Nephron progenitor cell (in vitro differentiated cells): ENCODE measurements around the gene PNPLA7.
A peak's percentile ranks its signal among the peaks of the same experiment; 100 is the strongest.

Experiments
- DNase-seq: peaks from one replicate; pipeline ENCODE4 v3.0.0; 2021
- H3K27ac Mint-ChIP-seq: 2 replicates; pipeline ENCODE4 v1.8.0; 2021; ENCODE audit warnings: mild to moderate bottlenecking, moderate library complexity, mixed read lengths
- H3K27me3 Mint-ChIP-seq: 2 replicates; pipeline ENCODE4 v1.8.0; 2021; ENCODE audit warnings: mild to moderate bottlenecking, low read depth, mixed read lengths; ENCODE audit not compliant: poor library complexity
- H3K36me3 Mint-ChIP-seq: 2 replicates; pipeline ENCODE4 v1.8.0; 2021; ENCODE audit warnings: low read depth, mixed read lengths
- H3K4me1 Mint-ChIP-seq: 2 replicates; pipeline ENCODE4 v1.8.0; 2021; ENCODE audit warnings: mixed read lengths
- H3K4me3 Mint-ChIP-seq: 2 replicates; pipeline ENCODE4 v1.8.0; 2021; ENCODE audit warnings: mild to moderate bottlenecking, moderate library complexity, mixed read lengths
- H3K9me3 Mint-ChIP-seq: 2 replicates; pipeline ENCODE4 v1.8.0; 2021; ENCODE audit warnings: mild to moderate bottlenecking, moderate library complexity, mixed read lengths
- TF ChIP-seq, protein P1 (sequence below): fragments of 200-600 bp; sonication (generic); IDR thresholded peaks from 2 replicates; pipeline ENCODE4 v1.5.0; 2021; ENCODE audit warnings: antibody characterized with exemption

Gene PNPLA7

DNA sequence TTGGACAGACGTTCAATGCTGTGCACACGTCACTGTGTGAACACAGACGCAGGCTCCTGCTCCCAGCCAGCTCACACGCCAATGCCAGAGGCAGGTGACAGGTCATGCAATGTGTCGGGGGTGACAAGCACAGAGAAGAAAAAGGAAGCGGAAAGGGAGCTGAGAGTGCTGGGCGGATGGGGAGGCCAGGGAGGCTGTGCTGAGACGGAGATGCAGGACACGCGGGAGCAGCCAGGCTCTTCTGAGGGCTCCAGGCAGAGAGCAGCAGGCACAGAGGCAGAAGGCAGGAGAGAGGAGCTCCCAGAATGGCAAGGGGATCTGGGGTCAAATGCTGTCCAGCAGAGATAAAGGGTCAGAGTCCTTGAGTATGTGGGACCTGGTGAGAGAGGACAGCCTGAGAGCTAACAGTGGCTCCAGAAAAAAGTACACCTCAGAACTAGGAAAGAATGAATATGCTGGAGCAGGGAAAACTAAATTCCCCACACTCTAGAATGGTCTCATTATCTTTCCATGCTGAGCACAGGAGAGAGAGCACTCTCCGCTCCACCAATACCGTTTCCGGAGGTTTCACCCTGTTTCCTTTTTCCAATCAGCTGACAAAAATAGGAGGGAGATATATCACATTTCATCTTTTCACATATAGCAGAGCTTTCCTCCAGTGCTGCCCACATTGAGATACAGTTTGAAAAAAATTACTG, 58.3 kb downstream of the PNPLA7 start:
- Mint-ChIP-seq H3K27me3 (peaks cover 14% of the 10 kb centered on the region), H3K27ac (no peak overlapping the region), H3K4me3 (no peak overlapping the region), H3K4me1 (peaks cover 34% of the 10 kb centered on the region), H3K36me3 (no peaks in the 10 kb centered on the region), H3K9me3 (peaks cover 13% of the 10 kb centered on the region)
- TF ChIP-seq, protein P1, sequence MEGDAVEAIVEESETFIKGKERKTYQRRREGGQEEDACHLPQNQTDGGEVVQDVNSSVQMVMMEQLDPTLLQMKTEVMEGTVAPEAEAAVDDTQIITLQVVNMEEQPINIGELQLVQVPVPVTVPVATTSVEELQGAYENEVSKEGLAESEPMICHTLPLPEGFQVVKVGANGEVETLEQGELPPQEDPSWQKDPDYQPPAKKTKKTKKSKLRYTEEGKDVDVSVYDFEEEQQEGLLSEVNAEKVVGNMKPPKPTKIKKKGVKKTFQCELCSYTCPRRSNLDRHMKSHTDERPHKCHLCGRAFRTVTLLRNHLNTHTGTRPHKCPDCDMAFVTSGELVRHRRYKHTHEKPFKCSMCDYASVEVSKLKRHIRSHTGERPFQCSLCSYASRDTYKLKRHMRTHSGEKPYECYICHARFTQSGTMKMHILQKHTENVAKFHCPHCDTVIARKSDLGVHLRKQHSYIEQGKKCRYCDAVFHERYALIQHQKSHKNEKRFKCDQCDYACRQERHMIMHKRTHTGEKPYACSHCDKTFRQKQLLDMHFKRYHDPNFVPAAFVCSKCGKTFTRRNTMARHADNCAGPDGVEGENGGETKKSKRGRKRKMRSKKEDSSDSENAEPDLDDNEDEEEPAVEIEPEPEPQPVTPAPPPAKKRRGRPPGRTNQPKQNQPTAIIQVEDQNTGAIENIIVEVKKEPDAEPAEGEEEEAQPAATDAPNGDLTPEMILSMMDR = no peak
- DNase-seq = no peak

DNA sequence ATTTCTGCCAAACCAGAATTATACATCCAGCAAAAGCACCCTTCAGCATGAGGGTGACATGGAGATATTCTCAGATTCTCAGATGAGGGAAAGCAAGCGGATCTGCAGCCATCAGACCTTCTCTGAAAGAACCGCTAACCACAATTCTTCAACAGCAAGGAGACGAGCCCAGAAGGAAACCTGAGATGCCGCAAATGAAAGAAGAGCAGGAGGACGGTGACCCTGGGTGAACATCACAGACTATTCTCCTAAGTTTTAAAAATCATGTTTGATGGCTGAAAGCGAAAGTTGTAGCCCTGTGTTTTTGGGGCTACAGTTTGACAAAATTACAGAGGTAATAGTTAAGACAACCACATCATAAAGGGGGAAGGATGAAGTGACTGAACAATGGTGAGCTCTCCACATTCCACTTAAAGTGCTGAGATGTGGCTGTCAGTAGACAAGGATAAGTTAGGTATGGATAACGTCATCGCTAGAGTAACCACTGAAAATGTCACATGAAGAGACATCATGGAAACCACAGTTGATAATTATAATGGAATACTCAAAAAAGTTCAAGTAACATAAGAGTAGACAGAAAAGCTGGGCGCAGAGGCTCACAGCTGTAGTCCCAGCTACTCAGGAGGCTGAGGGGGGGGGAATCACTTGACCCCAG, 59.5 kb downstream of the PNPLA7 start:
- Mint-ChIP-seq H3K9me3 (peaks cover 13% of the 10 kb centered on the region), H3K4me1 (peaks cover 41% of the 10 kb centered on the region), H3K27me3 (peaks cover 14% of the 10 kb centered on the region), H3K4me3 (no peak overlapping the region), H3K36me3 (no peaks in the 10 kb centered on the region), H3K27ac (peak overlapping the region; percentile 75)
- TF ChIP-seq, protein P1 = no peak
- no peak for DNase-seq

DNA sequence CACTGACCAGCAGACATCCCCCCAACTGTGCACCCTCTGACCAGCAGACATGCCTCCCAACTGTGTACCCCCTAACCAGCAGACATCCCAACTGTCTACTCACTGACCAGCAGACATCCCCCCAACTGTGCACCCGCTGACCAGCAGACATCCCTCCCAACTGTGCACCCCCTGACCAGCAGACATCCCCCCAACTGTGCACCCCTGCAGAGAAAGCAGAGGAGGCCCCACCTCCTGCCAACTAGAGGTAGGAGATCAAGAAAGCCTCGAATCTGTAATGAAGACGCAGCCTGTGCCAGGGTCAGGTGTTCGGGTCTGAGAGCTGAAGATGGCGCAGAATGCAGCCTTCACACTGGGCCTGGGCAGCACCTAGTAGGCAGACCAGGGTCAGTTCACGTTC, 61.3 kb downstream of the PNPLA7 start:
- no peak for DNase-seq
- TF ChIP-seq, protein P1 = no peak
- Mint-ChIP-seq H3K36me3 (no peaks in the 10 kb centered on the region), H3K9me3 (peaks cover 6% of the 10 kb centered on the region), H3K27me3 (peaks cover 11% of the 10 kb centered on the region), H3K4me1 (peaks cover 41% of the 10 kb centered on the region), H3K27ac (no peak overlapping the region), H3K4me3 (no peak overlapping the region)

- Mint-ChIP-seq H3K4me1 (peaks cover 41% of the 10 kb centered on the region), H3K27ac (no peak overlapping the region), H3K9me3 (peaks cover 5% of the 10 kb centered on the region), H3K4me3 (no peak overlapping the region), H3K36me3 (no peaks in the 10 kb centered on the region), H3K27me3 (peaks cover 11% of the 10 kb centered on the region)
- TF ChIP-seq, protein P1 = no peak
- no peak for DNase-seq
Measured at GRCh38 chr9:137488327-137488653, 61.9 kb downstream of the PNPLA7 start.

DNA sequence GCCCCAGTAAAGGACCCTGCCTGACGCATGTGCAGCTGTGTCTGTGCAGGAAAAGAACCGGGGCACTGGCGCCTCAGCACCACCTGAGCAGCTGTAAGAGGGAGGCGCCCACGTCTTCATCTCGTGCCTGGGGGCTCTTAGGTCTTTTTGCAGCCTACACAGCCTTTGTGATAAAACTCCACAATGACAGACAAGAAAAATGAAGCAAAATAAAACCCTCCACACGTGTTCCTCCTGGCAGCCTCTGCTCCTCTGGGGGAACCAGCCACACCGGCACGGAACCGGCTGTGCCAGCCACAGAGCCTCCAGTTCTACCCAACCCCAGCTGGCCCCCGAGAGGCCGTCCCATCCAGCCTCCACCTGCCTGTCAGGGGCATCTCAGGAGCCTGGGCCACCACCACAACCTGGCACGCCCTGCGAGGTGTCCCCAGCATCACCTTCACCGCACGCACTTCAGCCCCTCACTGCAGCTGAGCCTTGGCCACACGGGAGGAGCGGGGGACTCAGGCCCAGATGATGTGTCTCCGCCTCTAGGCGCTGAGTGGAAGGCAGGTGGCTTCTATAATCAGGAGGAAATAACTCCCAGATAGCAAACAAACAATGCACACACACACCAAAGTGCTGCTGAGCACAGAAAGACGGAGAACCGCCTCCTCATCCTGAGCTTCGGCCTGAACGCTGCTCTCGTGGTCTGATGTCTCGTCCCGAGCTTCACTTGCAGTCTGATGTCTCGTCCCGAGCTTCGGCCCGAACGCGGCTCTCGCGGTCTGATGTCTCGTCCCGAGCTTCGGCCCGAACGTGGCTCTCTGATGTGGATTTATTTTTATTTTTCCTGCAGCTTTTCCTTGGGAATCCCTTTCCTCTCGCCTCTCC, 62.5 kb downstream of the PNPLA7 start:
- DNase-seq = no peak
- H3K36me3 Mint-ChIP-seq = no peaks in the 10 kb centered on the region
- peaks cover 41% of the 10 kb centered on the region for H3K4me1 Mint-ChIP-seq
- H3K4me3 Mint-ChIP-seq = no peak overlapping the region
- TF ChIP-seq, protein P1 = no peak
- H3K27me3 Mint-ChIP-seq = peaks cover 11% of the 10 kb centered on the region
- peaks cover 5% of the 10 kb centered on the region for H3K9me3 Mint-ChIP-seq
- no peak overlapping the region for H3K27ac Mint-ChIP-seq
